WERI-Rb-1 (cell line): ENCODE results near the gene MUSK.

Experiments used
- DNase-seq: peaks from one replicate; pipeline ENCODE4 v3.0.0-alpha.2; 2020
- H3K27ac ChIP-seq: fragments of 250-450 bp; sonication (Bioruptor Pico); 2 replicates; pipeline ENCODE4 v1.5.1; 2020; ENCODE audit warnings: mild to moderate bottlenecking, moderate library complexity
- H3K27me3 ChIP-seq: fragments of 250-450 bp; sonication (Bioruptor Pico); 2 replicates; pipeline ENCODE4 v1.5.1; 2021; ENCODE audit warnings: mild to moderate bottlenecking, low read depth, moderate library complexity; ENCODE audit not compliant: insufficient read depth, severe bottlenecking
- H3K36me3 ChIP-seq: fragments of 250-450 bp; sonication (Bioruptor Pico); 2 replicates; pipeline ENCODE4 v1.5.1; 2020; ENCODE audit warnings: mild to moderate bottlenecking, moderate library complexity
- H3K4me3 ChIP-seq: 2 replicates; pipeline ENCODE4 v1.5.1; 2011; ENCODE audit warnings: low read depth, mild to moderate bottlenecking, control low read depth, low read length
- H3K9me3 ChIP-seq: fragments of 250-450 bp; sonication (Bioruptor Pico); 2 replicates; pipeline ENCODE4 v1.5.1; 2021; ENCODE audit warnings: mild to moderate bottlenecking, moderate library complexity; ENCODE audit not compliant: severe bottlenecking
- TF ChIP-seq, protein P1 (sequence below): IDR thresholded peaks from 2 replicates; pipeline ENCODE4 v1.5.1; 2011; ENCODE audit warnings: low read depth, mild to moderate bottlenecking, control low read depth, inconsistent platforms, low read length

The MUSK gene

DNA sequence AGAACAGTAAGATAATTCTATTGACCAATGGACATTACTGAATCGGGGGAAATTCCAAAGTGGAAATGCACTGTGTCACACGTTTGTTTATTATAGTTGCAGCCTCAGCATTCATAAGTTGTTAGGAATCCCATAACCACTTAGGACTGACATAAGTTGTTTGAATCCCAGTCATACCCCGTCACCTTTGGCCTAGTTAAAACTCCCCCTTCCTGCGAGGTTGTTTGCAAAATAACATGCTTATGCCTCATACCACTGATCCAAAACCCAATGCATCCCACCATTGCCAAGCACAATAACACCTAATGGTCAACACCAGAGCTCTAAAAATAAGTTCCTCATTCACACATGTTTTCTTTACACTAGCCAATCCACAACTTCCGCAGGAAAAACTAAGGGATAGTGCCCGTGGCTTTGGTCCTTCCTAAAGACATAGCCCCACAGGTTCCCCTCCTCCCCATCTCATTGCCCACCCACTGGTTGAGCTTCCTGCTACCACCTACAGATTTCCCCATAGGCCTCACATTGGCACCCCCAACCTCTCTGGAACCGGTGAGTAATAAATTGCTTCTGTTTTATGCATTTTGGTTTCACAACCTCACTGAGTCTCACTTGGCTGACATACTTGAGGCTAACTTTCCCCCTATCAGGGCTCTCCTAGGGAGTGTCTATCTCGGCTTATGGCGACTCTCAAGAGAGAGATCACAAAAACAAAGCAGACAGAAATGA lies 42.3 kb upstream of the MUSK start:
- H3K27ac ChIP-seq = no peak overlapping the region
- H3K27me3 ChIP-seq = peaks cover 65% of the 10 kb centered on the region
- no peaks in the 10 kb centered on the region for H3K36me3 ChIP-seq
- no peaks in the 10 kb centered on the region for H3K9me3 ChIP-seq
- TF ChIP-seq, protein P1, sequence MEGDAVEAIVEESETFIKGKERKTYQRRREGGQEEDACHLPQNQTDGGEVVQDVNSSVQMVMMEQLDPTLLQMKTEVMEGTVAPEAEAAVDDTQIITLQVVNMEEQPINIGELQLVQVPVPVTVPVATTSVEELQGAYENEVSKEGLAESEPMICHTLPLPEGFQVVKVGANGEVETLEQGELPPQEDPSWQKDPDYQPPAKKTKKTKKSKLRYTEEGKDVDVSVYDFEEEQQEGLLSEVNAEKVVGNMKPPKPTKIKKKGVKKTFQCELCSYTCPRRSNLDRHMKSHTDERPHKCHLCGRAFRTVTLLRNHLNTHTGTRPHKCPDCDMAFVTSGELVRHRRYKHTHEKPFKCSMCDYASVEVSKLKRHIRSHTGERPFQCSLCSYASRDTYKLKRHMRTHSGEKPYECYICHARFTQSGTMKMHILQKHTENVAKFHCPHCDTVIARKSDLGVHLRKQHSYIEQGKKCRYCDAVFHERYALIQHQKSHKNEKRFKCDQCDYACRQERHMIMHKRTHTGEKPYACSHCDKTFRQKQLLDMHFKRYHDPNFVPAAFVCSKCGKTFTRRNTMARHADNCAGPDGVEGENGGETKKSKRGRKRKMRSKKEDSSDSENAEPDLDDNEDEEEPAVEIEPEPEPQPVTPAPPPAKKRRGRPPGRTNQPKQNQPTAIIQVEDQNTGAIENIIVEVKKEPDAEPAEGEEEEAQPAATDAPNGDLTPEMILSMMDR = no peak
- DNase-seq = no peak
- no peak overlapping the region for H3K4me3 ChIP-seq

DNA sequence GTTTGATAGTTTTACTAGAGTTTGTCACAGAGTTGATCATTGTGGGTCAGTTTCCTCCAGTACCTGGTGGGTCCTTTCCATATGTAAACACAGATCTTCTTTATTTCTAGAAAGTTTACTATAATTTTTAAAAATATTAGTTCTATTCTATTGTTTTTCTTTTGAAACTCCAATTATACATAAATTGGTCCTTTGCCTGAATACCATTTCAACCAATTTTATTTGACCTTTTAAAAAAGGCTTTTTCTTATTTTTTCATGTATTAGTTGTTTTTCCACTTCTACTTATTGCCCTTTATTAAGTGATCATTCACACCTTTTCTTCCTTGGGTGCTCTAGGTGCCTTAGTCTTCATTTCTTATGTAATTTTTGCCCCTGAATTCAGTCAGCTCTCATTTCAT lies 33.0 kb upstream of the MUSK start:
- Histone ChIP-seq H3K27me3 (peaks cover 66% of the 10 kb centered on the region), H3K9me3 (no peaks in the 10 kb centered on the region), H3K4me3 (no peak overlapping the region), H3K27ac (no peak overlapping the region), H3K36me3 (no peaks in the 10 kb centered on the region)
- no peak for DNase-seq
- TF ChIP-seq, protein P1 = no peak

DNA sequence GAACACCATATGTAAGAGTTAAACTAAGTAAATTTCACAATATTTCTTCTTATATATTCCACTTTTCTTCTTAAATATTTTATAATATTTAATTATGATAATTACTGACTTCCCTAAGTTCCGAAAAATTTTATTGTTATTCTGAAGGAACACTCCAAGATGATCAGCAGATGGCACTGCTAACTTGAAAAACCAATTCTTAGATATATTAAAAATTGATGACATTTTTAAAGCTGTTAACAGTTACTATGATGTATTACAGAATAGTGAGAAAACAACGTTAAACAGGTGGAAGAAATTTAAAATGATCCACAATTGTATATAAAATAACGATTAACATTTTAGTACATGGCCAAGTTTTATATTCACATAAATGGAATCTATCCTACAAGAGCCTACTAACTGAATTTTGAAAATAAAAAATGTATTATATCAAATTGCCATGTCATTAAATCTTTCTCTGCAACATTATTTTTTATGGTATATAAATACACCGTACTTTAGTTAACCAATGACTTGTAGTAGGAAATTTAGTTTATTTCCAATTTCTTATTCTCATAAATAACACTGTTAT lies 30.1 kb upstream of the MUSK start:
- Histone ChIP-seq H3K9me3 (no peaks in the 10 kb centered on the region), H3K27me3 (peaks cover 75% of the 10 kb centered on the region), H3K27ac (no peak overlapping the region), H3K36me3 (no peaks in the 10 kb centered on the region), H3K4me3 (no peak overlapping the region)
- no peak for DNase-seq
- TF ChIP-seq, protein P1 = no peak

DNA sequence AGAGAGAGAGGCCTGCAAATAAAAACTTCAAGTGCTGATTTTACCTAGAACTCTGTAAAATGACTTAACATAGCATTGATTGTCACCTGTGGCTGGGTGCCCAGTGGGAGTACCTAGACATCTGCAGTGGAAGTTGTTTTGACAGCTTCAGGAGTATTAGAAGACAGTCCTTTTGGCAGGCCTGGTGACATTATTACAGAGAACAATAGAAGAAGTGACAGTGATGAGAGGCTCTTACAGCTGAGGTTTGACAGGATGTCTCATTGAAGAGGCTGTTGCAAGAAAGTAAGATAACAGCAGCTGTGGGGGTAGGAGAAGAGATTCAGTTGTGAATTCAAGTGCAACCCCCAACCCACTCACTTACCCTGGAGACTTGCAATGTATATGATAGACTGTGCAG lies 27.9 kb upstream of the MUSK start:
- Histone ChIP-seq H3K36me3 (no peaks in the 10 kb centered on the region), H3K27ac (no peak overlapping the region), H3K27me3 (peaks cover 63% of the 10 kb centered on the region), H3K4me3 (no peak overlapping the region), H3K9me3 (no peaks in the 10 kb centered on the region)
- DNase-seq = no peak
- TF ChIP-seq, protein P1 = no peak

DNA sequence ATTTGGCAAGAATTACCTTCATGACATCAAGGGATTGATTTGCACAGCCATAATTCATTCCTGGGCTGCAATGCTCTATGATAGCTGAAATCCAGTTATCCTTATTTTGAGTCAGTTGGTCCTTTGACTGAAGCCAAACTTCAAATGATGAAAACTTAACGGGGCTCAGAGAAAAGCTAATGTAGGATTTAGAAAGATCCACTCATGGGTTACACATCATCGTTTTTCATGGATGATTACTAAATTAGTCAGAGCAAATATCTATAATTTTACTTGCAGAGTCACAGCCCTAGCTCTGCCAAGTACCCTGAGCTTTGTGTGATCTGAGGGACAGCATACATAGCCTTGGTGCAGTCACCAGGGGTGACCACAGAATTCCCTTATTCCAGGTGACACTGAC lies 27.3 kb upstream of the MUSK start:
- Histone ChIP-seq H3K36me3 (no peaks in the 10 kb centered on the region), H3K9me3 (no peaks in the 10 kb centered on the region), H3K27me3 (peaks cover 59% of the 10 kb centered on the region), H3K27ac (no peak overlapping the region), H3K4me3 (no peak overlapping the region)
- DNase-seq = no peak
- TF ChIP-seq, protein P1 = no peak
